ENCODE measurements around the gene PPP1R18.
"Not testable (repeated sequence)": the region's sequence is repeated elsewhere in the genome, so short reads cannot be mapped to it uniquely, and the experiment has no call there.

PPP1R18 gene

DNA sequence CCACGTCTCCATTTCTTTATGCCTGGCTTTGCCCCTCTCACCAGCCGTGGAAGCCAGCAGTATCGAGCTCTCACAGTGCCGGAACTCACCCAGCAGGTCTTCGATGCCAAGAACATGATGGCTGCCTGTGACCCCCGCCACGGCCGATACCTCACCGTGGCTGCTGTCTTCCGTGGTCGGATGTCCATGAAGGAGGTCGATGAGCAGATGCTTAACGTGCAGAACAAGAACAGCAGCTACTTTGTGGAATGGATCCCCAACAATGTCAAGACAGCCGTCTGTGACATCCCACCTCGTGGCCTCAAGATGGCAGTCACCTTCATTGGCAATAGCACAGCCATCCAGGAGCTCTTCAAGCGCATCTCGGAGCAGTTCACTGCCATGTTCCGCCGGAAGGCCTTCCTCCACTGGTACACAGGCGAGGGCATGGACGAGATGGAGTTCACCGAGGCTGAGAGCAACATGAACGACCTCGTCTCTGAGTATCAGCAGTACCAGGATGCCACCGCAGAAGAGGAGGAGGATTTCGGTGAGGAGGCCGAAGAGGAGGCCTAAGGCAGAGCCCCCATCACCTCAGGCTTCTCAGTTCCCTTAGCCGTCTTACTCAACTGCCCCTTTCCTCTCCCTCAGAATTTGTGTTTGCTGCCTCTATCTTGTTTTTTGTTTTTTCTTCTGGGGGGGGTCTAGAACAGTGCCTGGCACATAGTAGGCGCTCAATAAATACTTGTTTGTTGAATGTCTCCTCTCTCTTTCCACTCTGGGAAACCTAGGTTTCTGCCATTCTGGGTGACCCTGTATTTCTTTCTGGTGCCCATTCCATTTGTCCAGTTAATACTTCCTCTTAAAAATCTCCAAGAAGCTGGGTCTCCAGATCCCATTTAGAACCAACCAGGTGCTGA lies 37.6 kb upstream of the PPP1R18 start:
- not testable (repeated sequence) for H4K8ac ChIP-seq (ENCODE audit: low read depth, low read length); H3K27ac ChIP-seq (ENCODE audit: low read depth, low read length); H3K4me3 ChIP-seq (ENCODE audit: low read length); DNase-seq; H2BK120ac ChIP-seq (ENCODE audit: low read depth, low read length); H3K4me2 ChIP-seq (ENCODE audit: low read length); H2BK15ac ChIP-seq (replicated peaks; ENCODE audit: low read depth); H3K23ac ChIP-seq (ENCODE audit: low read length); H3K27me3 ChIP-seq (ENCODE audit: insufficient read depth, low read length, poor library complexity); H3K4ac ChIP-seq (ENCODE audit: low read depth, low read length); H2BK5ac ChIP-seq (ENCODE audit: low read length); H3K4me1 ChIP-seq (ENCODE audit: control insufficient read depth, low read depth, low read length); H3K79me1 ChIP-seq (ENCODE audit: low read length); H4K5ac ChIP-seq (ENCODE audit: low read length); H3K18ac ChIP-seq (ENCODE audit: low read length); H2AK5ac ChIP-seq (ENCODE audit: low read length)
- H3K56ac ChIP-seq (ENCODE audit: low read length), result peak overlapping the region; percentile 46
- no CpG with 5 or more reads among the region's 29 CpGs for WGBS (ENCODE audit: extremely low coverage, insufficient coverage, low lambda C conversion rate)
- H3K79me2 ChIP-seq (ENCODE audit: control insufficient read depth, insufficient read depth, low read length), result peaks cover 37% of the 10 kb centered on the region
- peak overlapping the region; percentile 20 for H3K9ac ChIP-seq (ENCODE audit: low read length)
- peaks cover 21% of the 10 kb centered on the region for H3K36me3 ChIP-seq (ENCODE audit: control insufficient read depth, insufficient read depth, low read length)

DNA sequence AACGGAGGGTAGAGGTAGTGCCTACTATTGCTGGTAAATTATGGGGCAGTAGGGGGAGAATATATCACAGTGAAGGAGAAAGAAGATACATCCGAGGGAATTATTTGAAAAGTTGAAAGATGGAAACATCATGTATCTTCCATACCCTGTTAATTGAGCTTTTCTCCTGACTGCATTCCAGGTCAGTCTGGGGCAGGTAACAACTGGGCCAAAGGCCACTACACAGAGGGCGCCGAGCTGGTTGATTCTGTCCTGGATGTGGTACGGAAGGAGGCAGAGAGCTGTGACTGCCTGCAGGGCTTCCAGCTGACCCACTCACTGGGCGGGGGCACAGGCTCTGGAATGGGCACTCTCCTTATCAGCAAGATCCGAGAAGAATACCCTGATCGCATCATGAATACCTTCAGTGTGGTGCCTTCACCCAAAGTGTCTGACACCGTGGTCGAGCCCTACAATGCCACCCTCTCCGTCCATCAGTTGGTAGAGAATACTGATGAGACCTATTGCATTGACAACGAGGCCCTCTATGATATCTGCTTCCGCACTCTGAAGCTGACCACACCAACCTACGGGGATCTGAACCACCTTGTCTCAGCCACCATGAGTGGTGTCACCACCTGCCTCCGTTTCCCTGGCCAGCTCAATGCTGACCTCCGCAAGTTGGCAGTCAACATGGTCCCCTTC lies 36.9 kb upstream of the PPP1R18 start:
- Histone ChIP-seq H3K9ac (ENCODE audit: low read length) (peak overlapping the region; percentile 99), H3K36me3 (ENCODE audit: control insufficient read depth, insufficient read depth, low read length) (peaks cover 21% of the 10 kb centered on the region), H3K56ac (ENCODE audit: low read length) (peak overlapping the region; percentile 2), H3K4me2 (ENCODE audit: low read length) (peak overlapping the region; percentile 9), H3K79me2 (ENCODE audit: control insufficient read depth, insufficient read depth, low read length) (peaks cover 37% of the 10 kb centered on the region)
- not testable (repeated sequence) for H3K18ac ChIP-seq (ENCODE audit: low read length); H3K27me3 ChIP-seq (ENCODE audit: insufficient read depth, low read length, poor library complexity); H3K4me1 ChIP-seq (ENCODE audit: control insufficient read depth, low read depth, low read length); H4K8ac ChIP-seq (ENCODE audit: low read depth, low read length); H3K27ac ChIP-seq (ENCODE audit: low read depth, low read length); H2BK5ac ChIP-seq (ENCODE audit: low read length); H2BK120ac ChIP-seq (ENCODE audit: low read depth, low read length); H2AK5ac ChIP-seq (ENCODE audit: low read length); H2BK15ac ChIP-seq (replicated peaks; ENCODE audit: low read depth); H3K4ac ChIP-seq (ENCODE audit: low read depth, low read length); H3K79me1 ChIP-seq (ENCODE audit: low read length); H4K5ac ChIP-seq (ENCODE audit: low read length); H3K4me3 ChIP-seq (ENCODE audit: low read length); H3K23ac ChIP-seq (ENCODE audit: low read length); DNase-seq
- 100% methylated on average over 1 of the region's 16 CpGs for WGBS (ENCODE audit: extremely low coverage, insufficient coverage, low lambda C conversion rate)

DNA sequence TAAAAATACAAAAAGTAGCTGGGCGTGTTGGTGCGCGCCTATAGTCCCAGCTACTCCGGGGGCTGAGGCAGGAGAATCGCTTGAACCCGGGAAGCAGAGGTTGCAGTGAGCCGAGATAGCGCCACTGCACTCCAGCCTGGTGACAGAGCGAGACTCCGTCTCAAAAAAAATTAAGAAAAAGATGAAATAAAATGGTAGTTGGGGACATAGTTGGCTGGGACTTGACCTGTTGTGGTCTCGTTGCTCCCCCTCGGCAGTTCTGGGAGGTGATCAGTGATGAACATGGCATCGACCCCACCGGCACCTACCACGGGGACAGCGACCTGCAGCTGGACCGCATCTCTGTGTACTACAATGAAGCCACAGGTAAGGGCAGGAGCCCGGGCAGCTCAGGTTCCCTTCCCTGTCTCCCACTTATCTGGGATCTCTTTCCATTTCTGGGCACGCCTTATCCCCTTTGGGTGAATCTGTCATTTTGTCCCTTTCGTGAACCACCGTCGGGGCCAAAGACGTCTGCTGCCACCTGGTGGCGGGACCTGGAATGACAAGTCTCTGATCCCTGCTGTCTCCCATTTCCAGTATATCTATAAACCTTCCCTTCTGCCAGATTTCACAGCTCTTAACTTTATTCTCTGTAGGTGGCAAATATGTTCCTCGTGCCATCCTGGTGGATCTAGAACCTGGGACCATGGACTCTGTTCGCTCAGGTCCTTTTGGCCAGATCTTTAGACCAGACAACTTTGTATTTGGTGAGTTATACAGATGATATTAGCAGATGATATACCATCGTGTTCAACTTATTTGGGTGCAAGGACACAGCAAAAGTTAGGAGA lies 36.1 kb upstream of the PPP1R18 start:
- Histone ChIP-seq H2BK15ac (replicated peaks; ENCODE audit: low read depth) (no peak overlapping the region), H2AK5ac (ENCODE audit: low read length) (no peak overlapping the region), H4K8ac (ENCODE audit: low read depth, low read length) (no peak overlapping the region), H3K36me3 (ENCODE audit: control insufficient read depth, insufficient read depth, low read length) (peaks cover 19% of the 10 kb centered on the region), H2BK120ac (ENCODE audit: low read depth, low read length) (no peak overlapping the region), H3K4ac (ENCODE audit: low read depth, low read length) (no peak overlapping the region), H3K23ac (ENCODE audit: low read length) (no peak overlapping the region), H3K4me1 (ENCODE audit: control insufficient read depth, low read depth, low read length) (no peaks in the 10 kb centered on the region), H3K9ac (ENCODE audit: low read length) (peak overlapping the region; percentile 99), H3K79me1 (ENCODE audit: low read length) (no peaks in the 10 kb centered on the region), H3K79me2 (ENCODE audit: control insufficient read depth, insufficient read depth, low read length) (peaks cover 37% of the 10 kb centered on the region), H4K5ac (ENCODE audit: low read length) (no peak overlapping the region), H3K4me3 (ENCODE audit: low read length) (peak overlapping the region; percentile 95), H3K27me3 (ENCODE audit: insufficient read depth, low read length, poor library complexity) (no peaks in the 10 kb centered on the region), H2BK5ac (ENCODE audit: low read length) (no peak overlapping the region), H3K18ac (ENCODE audit: low read length) (no peak overlapping the region), H3K4me2 (ENCODE audit: low read length) (peak overlapping the region; percentile 78), H3K27ac (ENCODE audit: low read depth, low read length) (peak overlapping the region; percentile 25), H3K56ac (ENCODE audit: low read length) (peak overlapping the region; percentile 98)
- no CpG with 5 or more reads among the region's 27 CpGs for WGBS (ENCODE audit: extremely low coverage, insufficient coverage, low lambda C conversion rate)
- peak; percentile 80 for DNase-seq

DNA sequence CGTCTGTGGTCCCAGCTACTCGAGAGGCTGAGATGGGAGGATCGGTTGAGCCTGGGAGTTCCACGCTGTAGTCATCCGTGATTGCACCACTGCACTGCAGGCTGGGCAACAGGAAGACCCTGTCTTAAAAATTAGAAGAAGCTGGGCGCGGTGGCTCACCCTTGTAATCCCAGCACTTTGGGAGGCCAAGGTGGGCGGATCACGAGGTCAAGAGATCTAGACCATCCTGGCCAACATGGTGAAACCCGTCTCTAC lies 35.5 kb upstream of the PPP1R18 start:
- H4K8ac ChIP-seq (ENCODE audit: low read depth, low read length); H2BK5ac ChIP-seq (ENCODE audit: low read length); H3K79me1 ChIP-seq (ENCODE audit: low read length); H2AK5ac ChIP-seq (ENCODE audit: low read length); DNase-seq; H3K27me3 ChIP-seq (ENCODE audit: insufficient read depth, low read length, poor library complexity); H3K4me1 ChIP-seq (ENCODE audit: control insufficient read depth, low read depth, low read length); H4K5ac ChIP-seq (ENCODE audit: low read length); H2BK15ac ChIP-seq (replicated peaks; ENCODE audit: low read depth): not testable (repeated sequence)
- H3K18ac ChIP-seq (ENCODE audit: low read length), result peak overlapping the region; percentile 97
- peak overlapping the region; percentile 98 for H3K56ac ChIP-seq (ENCODE audit: low read length)
- peak overlapping the region; percentile 0 for H2BK120ac ChIP-seq (ENCODE audit: low read depth, low read length)
- no CpG with 5 or more reads among the region's 10 CpGs for WGBS (ENCODE audit: extremely low coverage, insufficient coverage, low lambda C conversion rate)
- peak overlapping the region; percentile 99 for H3K4ac ChIP-seq (ENCODE audit: low read depth, low read length)
- H3K36me3 ChIP-seq (ENCODE audit: control insufficient read depth, insufficient read depth, low read length), result peaks cover 19% of the 10 kb centered on the region
- peak overlapping the region; percentile 99 for H3K9ac ChIP-seq (ENCODE audit: low read length)
- peak overlapping the region; percentile 29 for H3K23ac ChIP-seq (ENCODE audit: low read length)
- peaks cover 37% of the 10 kb centered on the region for H3K79me2 ChIP-seq (ENCODE audit: control insufficient read depth, insufficient read depth, low read length)
- peak overlapping the region; percentile 88 for H3K27ac ChIP-seq (ENCODE audit: low read depth, low read length)
- H3K4me3 ChIP-seq (ENCODE audit: low read length), result peak overlapping the region; percentile 95
- H3K4me2 ChIP-seq (ENCODE audit: low read length), result peak overlapping the region; percentile 53

DNA sequence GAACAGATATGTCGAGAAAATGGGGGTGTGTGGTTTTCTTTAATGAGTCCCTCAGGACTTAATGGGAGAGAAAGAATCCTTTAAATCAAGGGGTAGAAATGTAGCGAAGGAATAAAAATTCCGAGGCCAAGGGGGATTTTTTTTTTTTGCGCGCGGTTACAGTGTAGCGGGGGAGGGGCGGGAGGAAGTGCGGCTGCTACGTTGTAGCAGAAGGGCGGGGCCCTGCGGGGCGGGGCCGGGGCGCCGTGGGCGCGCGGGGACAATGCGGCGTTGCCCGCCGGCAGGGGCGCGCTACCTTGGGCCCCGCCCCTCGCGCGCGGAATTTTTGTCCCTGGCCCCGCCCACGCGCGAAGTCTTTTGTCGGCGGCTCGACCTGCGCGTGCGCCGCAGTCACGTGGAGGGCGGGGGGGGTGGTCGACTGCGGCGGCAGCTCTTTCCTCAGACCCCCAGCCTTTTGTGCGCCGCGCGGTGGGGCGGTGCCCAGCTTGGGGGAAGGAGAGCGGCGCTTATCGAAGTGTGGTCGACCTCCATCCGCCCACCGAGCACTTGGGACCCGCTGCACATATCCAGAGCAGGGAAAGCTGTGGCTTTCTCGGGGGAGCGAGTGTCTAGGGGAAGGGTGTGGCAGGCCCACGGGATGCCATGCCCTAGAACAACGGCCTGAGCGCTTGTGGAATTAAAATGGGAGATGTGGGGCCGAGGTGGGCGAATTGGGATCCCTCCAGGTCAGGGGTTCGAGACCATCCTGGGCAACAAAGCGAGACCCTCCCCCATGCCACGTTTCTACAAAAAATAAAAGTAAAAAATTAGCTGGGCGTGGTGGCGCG lies 35.0 kb upstream of the PPP1R18 start:
- no peak overlapping the region for H2BK15ac ChIP-seq (replicated peaks; ENCODE audit: low read depth)
- H3K36me3 ChIP-seq (ENCODE audit: control insufficient read depth, insufficient read depth, low read length), result peaks cover 19% of the 10 kb centered on the region
- peak overlapping the region; percentile 73 for H2BK5ac ChIP-seq (ENCODE audit: low read length)
- peaks cover 1% of the 10 kb centered on the region for H3K79me1 ChIP-seq (ENCODE audit: low read length)
- DNase-seq, result peak; percentile 92
- peak overlapping the region; percentile 95 for H3K4me3 ChIP-seq (ENCODE audit: low read length)
- H3K4me2 ChIP-seq (ENCODE audit: low read length), result peak overlapping the region; percentile 53
- H3K23ac ChIP-seq (ENCODE audit: low read length), result peak overlapping the region; percentile 85
- peak overlapping the region; percentile 67 for H4K8ac ChIP-seq (ENCODE audit: low read depth, low read length)
- H3K27me3 ChIP-seq (ENCODE audit: insufficient read depth, low read length, poor library complexity), result no peaks in the 10 kb centered on the region
- H2BK120ac ChIP-seq (ENCODE audit: low read depth, low read length), result peak overlapping the region; percentile 29
- peaks cover 40% of the 10 kb centered on the region for H3K79me2 ChIP-seq (ENCODE audit: control insufficient read depth, insufficient read depth, low read length)
- WGBS (ENCODE audit: extremely low coverage, insufficient coverage, low lambda C conversion rate), result no CpG with 5 or more reads among the region's 71 CpGs
- no peak overlapping the region for H4K5ac ChIP-seq (ENCODE audit: low read length)
- H3K27ac ChIP-seq (ENCODE audit: low read depth, low read length), result peak overlapping the region; percentile 90
- H3K18ac ChIP-seq (ENCODE audit: low read length), result peak overlapping the region; percentile 97
- H2AK5ac ChIP-seq (ENCODE audit: low read length), result peak overlapping the region; percentile 27
- peak overlapping the region; percentile 98 for H3K56ac ChIP-seq (ENCODE audit: low read length)
- H3K9ac ChIP-seq (ENCODE audit: low read length), result peak overlapping the region; percentile 99
- H3K4ac ChIP-seq (ENCODE audit: low read depth, low read length), result peak overlapping the region; percentile 99
- H3K4me1 ChIP-seq (ENCODE audit: control insufficient read depth, low read depth, low read length), result peaks cover under 1% of the 10 kb centered on the region

Measured in mesendoderm (in vitro differentiated cells).